Measurements from ENCODE around the gene ZSWIM8. TPM values are rescaled to one million over a fixed set of nuclear protein-coding genes. Genes with fewer than 3 reads are reported as not detected.

Gene ZSWIM8
- total and polyA plus RNA-seq, 2 of the 8 experiments (the other 6 are each of a cell fraction or from before 2014, with no cell fraction given), result 44.7 to 99.7 TPM

GRCh38 chr10:73823391-73823790 lies 38.0 kb downstream of the ZSWIM8 start:
- Histone ChIP-seq H3K4me3 (ENCODE audit: extremely low read depth in 1 of 4, insufficient read depth in 2 of 4, low read depth in 3 of 4, low read length in 4 of 4) (no peak overlapping the region), H2AFZ (ENCODE audit: low read length) (no peak overlapping the region), H4K20me1 (replicated peaks in 1 of 2; ENCODE audit: control insufficient read depth in 1 of 2, insufficient read depth in 2 of 2, low read length in 2 of 2) (peaks cover 0 to 5% of the 10 kb centered on the region in 2 experiments), H3K79me1 (ENCODE audit: low read depth, low read length) (no peaks in the 10 kb centered on the region), H3K18ac (ENCODE audit: extremely low read depth, low read length) (no peak overlapping the region), H2BK12ac (ENCODE audit: low read depth, low read length) (no peak overlapping the region), H2BK5ac (ENCODE audit: low read depth, low read length) (no peak overlapping the region), H3K36me3 (ENCODE audit: control insufficient read depth in 2 of 4, insufficient read depth in 4 of 4, low read length in 3 of 4) (peaks cover 0 to 10% (median 5%) of the 10 kb centered on the region in 4 experiments; a peak in 5 of 8 replicates), H3K9me3 (ENCODE audit: insufficient read depth in 2 of 2, low read depth in 1 of 2, low read length in 1 of 2) (no peaks in the 10 kb centered on the region), H2BK20ac (ENCODE audit: low read length) (no peak overlapping the region), H3K9ac (replicated peaks in 1 of 4; ENCODE audit: extremely low read depth in 1 of 4, low read depth in 3 of 4, low read length in 3 of 4) (no peak overlapping the region), H3K27me3 (replicated peaks in 1 of 4; ENCODE audit: control insufficient read depth in 3 of 4, extremely low read depth in 1 of 4, insufficient read depth in 3 of 4, low read length in 3 of 4) (no peaks in the 10 kb centered on the region; a peak in 1 of 7 replicates), H4K91ac (replicated peaks; ENCODE audit: insufficient read length, low read length) (no peak overlapping the region), H4K5ac (ENCODE audit: insufficient read length, low read depth, low read length) (no peak overlapping the region), H2AK5ac (ENCODE audit: low read depth, low read length) (no peak overlapping the region), H2BK15ac (ENCODE audit: low read length) (no peak overlapping the region), H3K4ac (replicated peaks; ENCODE audit: insufficient read length, low read depth, low read length) (no peak overlapping the region), H3K79me2 (ENCODE audit: control insufficient read depth in 1 of 2, insufficient read depth in 2 of 2, low read length in 2 of 2) (no peaks in the 10 kb centered on the region), H2BK120ac (replicated peaks; ENCODE audit: low read depth, low read length) (no peak overlapping the region), H3K27ac (ENCODE audit: low read depth, low read length) (no peak overlapping the region), H3K14ac (ENCODE audit: insufficient read length) (no peak overlapping the region), H3K23me2 (ENCODE audit: low read depth, low read length) (no peaks in the 10 kb centered on the region), H3K23ac (ENCODE audit: insufficient read length) (no peak overlapping the region), H3K4me2 (ENCODE audit: insufficient read depth in 1 of 2, low read depth in 2 of 2, low read length in 2 of 2) (no peak overlapping the region), H4K8ac (ENCODE audit: extremely low read depth, insufficient read depth, low read length) (no peak overlapping the region), H3K4me1 (replicated peaks in 1 of 4; ENCODE audit: control insufficient read depth in 3 of 4, insufficient read depth in 4 of 4, low read length in 3 of 4) (no peaks in the 10 kb centered on the region), H3K56ac (replicated peaks; ENCODE audit: insufficient read length, low read depth, low read length) (no peak overlapping the region)
- ChIA-PET POLR2A (ENCODE audit: partially characterized antibody) (interaction anchor here (0.6 to 2.8 kb wide), 3 partner anchors 10 to 294 kb away, joined by 3 to 6 read pairs (median 5); no protein-coding TSS in a partner anchor), CTCF (ENCODE audit: partially characterized antibody) (interaction anchor here (0.8 to 16.0 kb wide), 4 partner anchors 8 to 117 kb away, joined by 3 to 209 read pairs (median 4); no protein-coding TSS in a partner anchor)
- DNase-seq (ENCODE audit: low read depth in 1 of 2, low spot score in 2 of 2), result no peak
- FAIRE-seq, result no peak
- 91% methylated on average over 7 of the region's 7 CpGs; no CpG with 5 or more reads in 1 of the 2 experiments for WGBS, 2 experiments (ENCODE audit: extremely low coverage in 1 of 2, insufficient coverage in 1 of 2, insufficient read length in 1 of 2, insufficient replicate concordance in 2 of 2, low coverage in 1 of 2, low lambda C conversion rate in 2 of 2, missing lambda C conversion rate in 1 of 2)
- TF ChIP-seq ASH2L (IDR thresholded peaks at IDR 0.05; ENCODE audit: low read length) (no peak), BCL11A (IDR thresholded peaks at IDR 0.05; ENCODE audit: low read depth in 2 of 2, low read length in 2 of 2) (no peak), TEAD4 (IDR thresholded peaks at IDR 0.05; ENCODE audit: low read depth, low read length) (no peak), BRCA1 (IDR thresholded peaks at IDR 0.05; ENCODE audit: low read depth, low read length) (no peak), MAFK (IDR thresholded peaks at IDR 0.05; ENCODE audit: low read depth, low read length) (no peak), KDM5A (IDR thresholded peaks at IDR 0.05; ENCODE audit: low read length) (no peak), CEBPB (IDR thresholded peaks at IDR 0.05; ENCODE audit: low read depth, low read length) (no peak), SRF (IDR thresholded peaks at IDR 0.05; ENCODE audit: low read depth, low read length) (no peak)
- TF ChIP-seq, protein P1, sequence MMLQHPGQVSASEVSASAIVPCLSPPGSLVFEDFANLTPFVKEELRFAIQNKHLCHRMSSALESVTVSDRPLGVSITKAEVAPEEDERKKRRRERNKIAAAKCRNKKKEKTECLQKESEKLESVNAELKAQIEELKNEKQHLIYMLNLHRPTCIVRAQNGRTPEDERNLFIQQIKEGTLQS (IDR thresholded peaks at IDR 0.05; ENCODE audit: insufficient read depth, low read depth, low read length), result no peak
